ENCODE measurements around the gene METTL4.

The METTL4 gene

DNA sequence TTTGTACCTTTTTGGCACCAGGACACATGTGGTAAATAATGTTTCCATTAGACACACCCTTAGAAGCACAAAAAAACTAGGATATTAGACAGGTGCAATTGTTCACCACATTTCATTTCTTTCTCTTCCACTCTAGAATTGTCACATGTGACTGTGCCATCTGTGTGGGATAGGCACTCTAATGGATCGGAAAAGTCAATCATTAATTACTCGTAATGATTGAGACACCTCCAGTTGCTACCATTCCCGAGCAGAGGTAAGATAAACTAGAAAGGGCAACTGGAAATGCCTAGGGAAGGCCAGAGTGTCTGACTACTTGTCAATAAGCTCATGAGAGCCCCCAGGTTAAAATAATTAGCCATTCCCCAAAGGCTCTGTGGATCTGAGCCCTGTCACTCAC, 59.9 kb downstream of the METTL4 start:
- ChIA-PET POLR2A (no interaction called here), CTCF (interaction anchor here (1.6 kb wide), 1 partner anchor 407 kb away, joined by 4 read pairs; no protein-coding TSS in a partner anchor)
- TF ChIP-seq, protein P1, sequence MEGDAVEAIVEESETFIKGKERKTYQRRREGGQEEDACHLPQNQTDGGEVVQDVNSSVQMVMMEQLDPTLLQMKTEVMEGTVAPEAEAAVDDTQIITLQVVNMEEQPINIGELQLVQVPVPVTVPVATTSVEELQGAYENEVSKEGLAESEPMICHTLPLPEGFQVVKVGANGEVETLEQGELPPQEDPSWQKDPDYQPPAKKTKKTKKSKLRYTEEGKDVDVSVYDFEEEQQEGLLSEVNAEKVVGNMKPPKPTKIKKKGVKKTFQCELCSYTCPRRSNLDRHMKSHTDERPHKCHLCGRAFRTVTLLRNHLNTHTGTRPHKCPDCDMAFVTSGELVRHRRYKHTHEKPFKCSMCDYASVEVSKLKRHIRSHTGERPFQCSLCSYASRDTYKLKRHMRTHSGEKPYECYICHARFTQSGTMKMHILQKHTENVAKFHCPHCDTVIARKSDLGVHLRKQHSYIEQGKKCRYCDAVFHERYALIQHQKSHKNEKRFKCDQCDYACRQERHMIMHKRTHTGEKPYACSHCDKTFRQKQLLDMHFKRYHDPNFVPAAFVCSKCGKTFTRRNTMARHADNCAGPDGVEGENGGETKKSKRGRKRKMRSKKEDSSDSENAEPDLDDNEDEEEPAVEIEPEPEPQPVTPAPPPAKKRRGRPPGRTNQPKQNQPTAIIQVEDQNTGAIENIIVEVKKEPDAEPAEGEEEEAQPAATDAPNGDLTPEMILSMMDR (IDR thresholded peaks at IDR 0.05; ENCODE audit: insufficient read depth, low read length, missing control alignments) = no peak
- no peak overlapping the region for H3K4me3 ChIP-seq (ENCODE audit: low read depth, low read length)
- DNase-seq (ENCODE audit: low read depth, low spot score) = no peak

DNA sequence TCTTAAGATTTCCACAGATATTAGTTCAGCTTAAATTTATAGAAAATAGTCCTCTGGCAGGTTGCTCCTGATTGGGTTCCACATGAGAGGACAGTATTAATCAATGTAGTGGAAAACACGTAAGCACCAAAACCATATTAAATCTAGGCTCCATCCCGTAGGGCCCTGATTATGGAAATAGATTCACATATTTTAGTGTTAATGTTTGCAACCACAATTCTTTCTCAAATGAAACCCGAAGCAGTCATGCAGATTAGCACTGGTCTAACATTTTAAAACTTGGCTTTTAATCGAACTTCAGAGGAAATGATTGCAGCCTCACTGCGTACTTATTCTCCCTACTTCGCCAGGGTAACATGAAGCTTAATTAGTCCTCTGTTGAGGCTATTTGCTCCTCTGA, 60.9 kb downstream of the METTL4 start:
- no peak overlapping the region for H3K4me3 ChIP-seq (ENCODE audit: low read depth, low read length)
- TF ChIP-seq, protein P1 (IDR thresholded peaks at IDR 0.05; ENCODE audit: insufficient read depth, low read length, missing control alignments) = no peak
- no peak for DNase-seq (ENCODE audit: low read depth, low spot score)
- ChIA-PET POLR2A (no interaction called here), CTCF (interaction anchor here (1.6 kb wide), 1 partner anchor 406 kb away, joined by 4 read pairs; no protein-coding TSS in a partner anchor)

DNA sequence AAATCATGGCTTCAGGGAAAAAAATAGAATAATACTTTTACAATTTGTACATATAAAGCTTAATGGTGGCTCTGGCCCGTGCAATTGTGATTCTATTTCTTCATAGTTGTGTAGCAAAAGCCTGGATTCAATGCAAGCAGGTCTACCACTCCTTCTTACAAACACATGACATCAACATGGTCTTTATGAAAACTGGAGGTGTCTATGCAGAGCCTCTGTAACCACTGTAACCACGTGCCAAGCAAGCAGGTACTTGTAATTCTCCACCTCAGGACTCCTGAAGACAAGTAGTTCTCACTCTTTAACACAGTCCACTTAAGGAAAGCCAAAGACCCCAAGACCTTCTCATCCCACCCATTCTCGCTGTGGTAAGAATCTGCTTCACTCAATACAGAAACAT, 62.6 kb downstream of the METTL4 start:
- TF ChIP-seq, protein P1 (IDR thresholded peaks at IDR 0.05; ENCODE audit: insufficient read depth, low read length, missing control alignments) = no peak
- ChIA-PET CTCF (interaction anchor here (0.6 kb wide), 1 partner anchor 173 kb away, joined by 3 read pairs; no protein-coding TSS in a partner anchor), POLR2A (no interaction called here)
- DNase-seq (ENCODE audit: low read depth, low spot score) = no peak
- H3K4me3 ChIP-seq (ENCODE audit: low read depth, low read length) = no peak overlapping the region

DNA sequence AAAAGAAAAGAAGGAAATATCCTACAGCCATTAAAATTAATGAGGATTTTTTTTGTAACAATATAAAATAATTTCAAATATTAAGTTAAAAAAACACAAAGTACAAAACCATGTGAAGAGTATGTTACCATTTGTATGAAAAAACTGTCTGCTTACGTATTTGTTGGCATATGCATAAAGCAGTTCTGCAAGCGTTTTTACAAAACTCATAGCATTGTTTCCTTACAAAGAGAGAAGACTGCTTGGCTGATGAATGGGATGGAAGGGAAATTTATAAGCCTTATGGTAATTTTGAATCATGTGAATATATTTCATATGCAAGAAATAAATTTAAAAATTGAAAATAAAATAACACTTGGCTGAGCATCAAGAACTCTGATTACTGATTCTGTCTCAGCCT, 63.1 kb downstream of the METTL4 start:
- POLR2A ChIA-PET = no interaction called here
- TF ChIP-seq, protein P1 (IDR thresholded peaks at IDR 0.05; ENCODE audit: insufficient read depth, low read length, missing control alignments) = no peak
- H3K4me3 ChIP-seq (ENCODE audit: low read depth, low read length) = no peak overlapping the region
- DNase-seq (ENCODE audit: low read depth, low spot score) = no peak
- CTCF ChIA-PET = interaction anchor here (0.6 kb wide), 1 partner anchor 172 kb away, joined by 3 read pairs; no protein-coding TSS in a partner anchor

DNA sequence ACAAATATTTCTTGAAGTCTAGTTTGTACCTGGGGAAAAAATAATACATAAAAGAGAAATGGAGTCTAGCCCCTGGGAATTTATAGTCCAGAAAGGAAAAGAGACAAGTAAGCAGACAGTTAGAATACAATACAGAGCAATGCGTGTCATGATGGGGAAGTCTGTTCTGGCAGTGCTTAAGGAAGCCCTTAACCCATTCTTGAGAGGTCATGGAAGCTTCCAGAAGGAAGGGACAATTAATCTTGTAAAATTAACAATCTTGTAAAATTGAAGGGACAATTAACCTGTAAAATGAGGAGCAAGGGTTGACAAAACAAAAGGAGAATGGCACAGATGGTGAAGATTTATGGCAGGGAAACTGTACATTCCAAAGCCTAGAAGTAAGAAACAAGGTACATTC, 66.7 kb downstream of the METTL4 start:
- ChIA-PET POLR2A (no interaction called here), CTCF (no interaction called here)
- H3K4me3 ChIP-seq (ENCODE audit: low read depth, low read length) = no peak overlapping the region
- TF ChIP-seq, protein P1 (IDR thresholded peaks at IDR 0.05; ENCODE audit: insufficient read depth, low read length, missing control alignments) = no peak
- no peak for DNase-seq (ENCODE audit: low read depth, low spot score)

DNA sequence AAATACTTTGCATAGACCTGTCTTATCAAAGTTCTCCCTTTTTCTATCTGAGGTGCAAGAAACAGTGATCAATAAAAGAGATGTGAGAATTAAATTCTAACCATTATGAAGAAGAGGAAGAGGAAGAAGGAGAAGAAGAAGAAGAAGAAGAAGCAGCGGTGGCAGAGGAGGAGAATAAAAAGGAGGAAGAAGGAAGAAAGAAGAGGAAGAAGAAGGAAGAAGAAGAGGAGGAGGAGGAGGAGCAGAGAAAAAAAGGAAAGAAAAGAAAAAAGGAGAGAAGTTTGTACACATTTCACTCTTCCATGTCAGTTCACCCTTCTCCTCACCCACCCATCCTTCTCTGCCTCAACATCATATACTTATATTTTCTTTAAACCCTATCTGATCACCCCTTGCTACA, 68.4 kb downstream of the METTL4 start:
- CTCF ChIA-PET = no interaction called here
- TF ChIP-seq, protein P1 (IDR thresholded peaks at IDR 0.05; ENCODE audit: insufficient read depth, low read length, missing control alignments) = no peak
- POLR2A ChIA-PET = no interaction called here
- no peak overlapping the region for H3K4me3 ChIP-seq (ENCODE audit: low read depth, low read length)
- DNase-seq (ENCODE audit: low read depth, low spot score) = no peak
